ENCODE measurements around the gene PRDM16. TPM values are rescaled to one million over a fixed set of nuclear protein-coding genes. Genes with fewer than 3 reads are reported as not detected.

PRDM16 gene
- polyA plus RNA-seq, 1 donor (not counting 4 experiments of a cell fraction or from before 2014, with no cell fraction given): 0.05 TPM

DNA sequence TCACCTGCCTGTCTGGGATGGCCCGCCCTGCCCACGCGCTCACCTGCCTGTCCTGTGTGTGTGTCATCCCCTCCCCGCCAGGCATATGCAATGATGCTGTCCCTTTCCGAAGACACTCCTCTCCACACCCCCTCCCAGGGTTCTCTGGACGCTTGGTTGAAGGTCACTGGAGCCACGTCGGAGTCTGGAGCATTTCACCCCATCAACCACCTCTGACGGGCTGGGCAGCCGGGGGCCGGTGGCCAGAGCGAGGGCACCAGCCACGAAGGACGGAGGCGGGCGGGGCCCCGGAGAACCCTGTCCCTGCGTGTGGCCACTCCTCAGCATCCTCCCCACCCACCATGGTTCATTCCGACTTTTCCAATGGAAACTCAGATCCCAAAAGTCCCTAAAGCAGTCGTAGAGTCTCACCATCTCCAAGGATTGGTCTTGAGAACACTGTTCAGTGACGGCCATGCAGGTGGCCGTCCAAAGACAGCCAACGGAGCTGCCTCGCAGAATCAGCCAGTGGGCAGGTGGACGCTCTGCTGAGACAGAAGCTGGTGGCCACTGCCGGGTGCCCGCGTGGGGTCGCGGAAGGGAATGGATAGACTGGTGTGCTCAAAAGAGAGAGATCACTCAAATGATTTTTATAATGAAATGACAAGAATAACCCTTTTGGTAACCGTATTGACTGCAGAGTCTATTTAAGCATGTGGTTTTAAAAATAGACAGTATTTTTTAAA lies 364.8 kb downstream of the PRDM16 start:
- Histone ChIP-seq H3K79me2 (ENCODE audit: control insufficient read depth, insufficient read depth, low read length) (no peaks in the 10 kb centered on the region), H3K36me3 (ENCODE audit: control insufficient read depth in 2 of 2, extremely low read depth in 1 of 2, insufficient read depth in 2 of 2, low read length in 2 of 2) (no peaks in the 10 kb centered on the region), H3K9me1 (ENCODE audit: control insufficient read depth, extremely low read depth, insufficient read depth, low read length) (no peaks in the 10 kb centered on the region), H3K4me1 (ENCODE audit: control insufficient read depth, extremely low read depth, insufficient read depth, low read length) (no peaks in the 10 kb centered on the region), H3K4me3 (ENCODE audit: control insufficient read depth in 2 of 3, extremely low read depth in 1 of 3, insufficient read depth in 2 of 3, low read depth in 1 of 3, low read length in 3 of 3) (no peak overlapping the region), H3K27me3 (ENCODE audit: control insufficient read depth, extremely low read depth, insufficient read depth, low read length) (no peaks in the 10 kb centered on the region), H3K9ac (ENCODE audit: control insufficient read depth, extremely low read depth, insufficient read depth, low read length) (no peak overlapping the region), H4K20me1 (ENCODE audit: control insufficient read depth, extremely low read depth, insufficient read depth, low read length) (no peaks in the 10 kb centered on the region), H3K4me2 (ENCODE audit: control insufficient read depth, extremely low read depth, insufficient read depth, low read depth, low read length) (no peak overlapping the region), H3K27ac (ENCODE audit: control insufficient read depth, insufficient read depth, low read length) (no peak overlapping the region), H3K9me3 (ENCODE audit: control insufficient read depth, low read depth, low read length) (no peaks in the 10 kb centered on the region), H2AFZ (ENCODE audit: control insufficient read depth, low read length) (no peak overlapping the region)
- FAIRE-seq (no peak), DNase-seq (ENCODE audit: low read depth, low spot score) (no peak)
- dilution Hi-C loops (cut with MboI; ENCODE audit: extremely low pct_ligation_motif_present, low sequenced_read_pairs): no loop called here
- TF ChIP-seq EZH2 (IDR thresholded peaks at IDR 0.05; ENCODE audit: low read length): no peak
- TF ChIP-seq, protein P1, sequence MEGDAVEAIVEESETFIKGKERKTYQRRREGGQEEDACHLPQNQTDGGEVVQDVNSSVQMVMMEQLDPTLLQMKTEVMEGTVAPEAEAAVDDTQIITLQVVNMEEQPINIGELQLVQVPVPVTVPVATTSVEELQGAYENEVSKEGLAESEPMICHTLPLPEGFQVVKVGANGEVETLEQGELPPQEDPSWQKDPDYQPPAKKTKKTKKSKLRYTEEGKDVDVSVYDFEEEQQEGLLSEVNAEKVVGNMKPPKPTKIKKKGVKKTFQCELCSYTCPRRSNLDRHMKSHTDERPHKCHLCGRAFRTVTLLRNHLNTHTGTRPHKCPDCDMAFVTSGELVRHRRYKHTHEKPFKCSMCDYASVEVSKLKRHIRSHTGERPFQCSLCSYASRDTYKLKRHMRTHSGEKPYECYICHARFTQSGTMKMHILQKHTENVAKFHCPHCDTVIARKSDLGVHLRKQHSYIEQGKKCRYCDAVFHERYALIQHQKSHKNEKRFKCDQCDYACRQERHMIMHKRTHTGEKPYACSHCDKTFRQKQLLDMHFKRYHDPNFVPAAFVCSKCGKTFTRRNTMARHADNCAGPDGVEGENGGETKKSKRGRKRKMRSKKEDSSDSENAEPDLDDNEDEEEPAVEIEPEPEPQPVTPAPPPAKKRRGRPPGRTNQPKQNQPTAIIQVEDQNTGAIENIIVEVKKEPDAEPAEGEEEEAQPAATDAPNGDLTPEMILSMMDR (optimal IDR thresholded peaks at IDR 0.05 in 1 of 3, IDR thresholded peaks at IDR 0.05 in 1 of 3, conservative IDR thresholded peaks at IDR 0.05 in 1 of 3; ENCODE audit: extremely low read depth in 1 of 3, insufficient read depth in 2 of 3, low read length in 3 of 3): no peak

DNA sequence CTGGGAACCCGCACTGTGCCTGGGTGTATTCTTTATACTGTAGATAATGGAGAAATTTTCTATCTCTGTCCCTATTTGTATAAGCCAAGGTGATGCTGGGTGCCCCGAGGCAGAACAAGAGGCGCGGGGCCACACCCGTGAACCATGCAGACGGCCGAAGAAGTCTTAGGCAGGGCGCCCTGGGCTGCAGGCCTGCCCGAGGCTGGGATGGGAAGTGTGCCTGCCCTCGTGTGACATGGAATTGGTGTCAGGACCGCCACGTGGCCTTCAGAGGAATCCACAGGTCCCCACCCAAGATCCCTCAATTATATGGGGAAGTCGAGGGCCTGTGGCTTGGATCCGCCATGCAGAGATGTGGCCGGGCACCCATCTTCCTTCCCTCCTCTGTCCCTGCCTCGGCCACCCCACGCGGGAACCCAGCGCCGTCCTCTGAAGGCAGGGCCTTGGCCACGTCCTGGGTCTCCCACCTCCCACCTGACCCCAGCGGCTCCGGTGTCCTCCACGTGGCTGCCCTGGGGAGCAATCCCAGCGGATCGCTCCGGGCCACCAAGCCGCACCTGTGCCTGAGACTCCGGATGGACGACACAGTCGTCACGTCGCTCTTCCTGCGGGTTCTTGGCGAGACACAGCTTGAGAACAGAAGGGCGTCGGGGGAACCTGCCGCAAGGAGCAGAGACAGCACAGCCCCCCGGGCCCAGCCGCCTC lies 365.6 kb downstream of the PRDM16 start:
- dilution Hi-C loops (cut with MboI; ENCODE audit: extremely low pct_ligation_motif_present, low sequenced_read_pairs): no loop called here

More for the DNA sequence above, 365.6 kb downstream of the PRDM16 start:
- H3K27ac ChIP-seq (ENCODE audit: control insufficient read depth, insufficient read depth, low read length): no peak overlapping the region
- no peaks in the 10 kb centered on the region for H3K9me3 ChIP-seq (ENCODE audit: control insufficient read depth, low read depth, low read length)
- H3K4me1 ChIP-seq (ENCODE audit: control insufficient read depth, extremely low read depth, insufficient read depth, low read length): no peaks in the 10 kb centered on the region
- no peaks in the 10 kb centered on the region for H3K36me3 ChIP-seq (ENCODE audit: control insufficient read depth in 2 of 2, extremely low read depth in 1 of 2, insufficient read depth in 2 of 2, low read length in 2 of 2)
- H2AFZ ChIP-seq (ENCODE audit: control insufficient read depth, low read length): no peak overlapping the region
- DNase-seq (ENCODE audit: low read depth, low spot score) (no peak), FAIRE-seq (no peak)
- TF ChIP-seq, protein P1 (optimal IDR thresholded peaks at IDR 0.05 in 1 of 3, IDR thresholded peaks at IDR 0.05 in 1 of 3, conservative IDR thresholded peaks at IDR 0.05 in 1 of 3; ENCODE audit: extremely low read depth in 1 of 3, insufficient read depth in 2 of 3, low read length in 3 of 3): no peak
- no peak for TF ChIP-seq EZH2 (IDR thresholded peaks at IDR 0.05; ENCODE audit: low read length)
- no peak overlapping the region for H3K4me3 ChIP-seq (ENCODE audit: control insufficient read depth in 2 of 3, extremely low read depth in 1 of 3, insufficient read depth in 2 of 3, low read depth in 1 of 3, low read length in 3 of 3)
- H3K79me2 ChIP-seq (ENCODE audit: control insufficient read depth, insufficient read depth, low read length): no peaks in the 10 kb centered on the region
- H3K27me3 ChIP-seq (ENCODE audit: control insufficient read depth, extremely low read depth, insufficient read depth, low read length): no peaks in the 10 kb centered on the region
- H4K20me1 ChIP-seq (ENCODE audit: control insufficient read depth, extremely low read depth, insufficient read depth, low read length): no peaks in the 10 kb centered on the region
- H3K9me1 ChIP-seq (ENCODE audit: control insufficient read depth, extremely low read depth, insufficient read depth, low read length): no peaks in the 10 kb centered on the region
- H3K9ac ChIP-seq (ENCODE audit: control insufficient read depth, extremely low read depth, insufficient read depth, low read length): no peak overlapping the region
- H3K4me2 ChIP-seq (ENCODE audit: control insufficient read depth, extremely low read depth, insufficient read depth, low read depth, low read length): no peak overlapping the region
